Chondrocyte (in vitro differentiated cells): Measurements from ENCODE around the gene HSH2D. TPM values are rescaled to one million over a fixed set of nuclear protein-coding genes. Genes with fewer than 3 reads are reported as not detected.
"Not testable (repeated sequence)": the region's sequence is repeated elsewhere in the genome, so short reads cannot be mapped to it uniquely, and the experiment has no call there.

Source experiments
- DNase-seq: peaks from one replicate; pipeline ENCODE4 v3.0.0; 2021; ENCODE audit warnings: mixed read lengths, low spot score
- H3K27ac Mint-ChIP-seq: one replicate; pipeline ENCODE4 v1.8.0; 2021; ENCODE audit warnings: mild to moderate bottlenecking, moderate library complexity, mixed read lengths; ENCODE audit not compliant: unreplicated experiment
- H3K27me3 Mint-ChIP-seq: 2 replicates; pipeline ENCODE4 v1.8.0; 2021; ENCODE audit warnings: low read depth, mixed read lengths
- H3K36me3 Mint-ChIP-seq: 2 replicates; pipeline ENCODE4 v1.8.0; 2021; ENCODE audit warnings: low read depth, mixed read lengths
- H3K4me1 Mint-ChIP-seq: 2 replicates; pipeline ENCODE4 v1.8.0; 2021; ENCODE audit warnings: low read depth, mild to moderate bottlenecking, mixed read lengths
- H3K4me3 Mint-ChIP-seq: one replicate; pipeline ENCODE4 v1.8.0; 2021; ENCODE audit warnings: mild to moderate bottlenecking, moderate library complexity, mixed read lengths; ENCODE audit not compliant: unreplicated experiment
- H3K9me3 Mint-ChIP-seq: 2 replicates; pipeline ENCODE4 v1.8.0; 2021; ENCODE audit warnings: low read depth, mixed read lengths
- total RNA-seq: library from RNA; stranded (reverse); gene quantifications from 3 replicates; pipeline ENCODE4 v1.2.1, GENCODE V29; 2021
- TF ChIP-seq, protein P1 (sequence below): fragments of 200-600 bp; sonication (generic); IDR thresholded peaks from 2 replicates; pipeline ENCODE4 v1.5.0; 2021; ENCODE audit warnings: antibody characterized with exemption, mild to moderate bottlenecking, moderate library complexity

HSH2D gene
- total RNA-seq, 1 donor from 2014 or later = not detected

DNA sequence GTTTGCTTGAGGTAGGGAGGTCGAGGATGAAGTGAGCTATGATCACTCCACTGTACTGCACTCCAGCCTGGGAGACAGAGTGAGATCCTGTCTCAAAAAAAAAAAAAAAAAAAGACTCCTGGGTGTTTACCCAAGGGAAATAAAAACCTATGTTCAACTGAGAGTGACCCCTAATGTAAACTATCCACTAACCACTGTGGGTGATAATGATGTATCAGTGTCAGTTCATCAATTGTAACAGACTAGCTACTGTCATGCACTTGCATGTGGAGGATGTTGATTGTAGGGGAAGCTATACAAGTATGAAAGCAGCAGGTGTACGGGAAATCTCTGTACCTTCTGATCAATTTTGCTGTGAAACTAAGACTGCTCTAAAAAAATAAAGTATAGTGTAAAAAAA lies 32.5 kb downstream of the HSH2D start:
- peaks cover 5% of the 10 kb centered on the region for H3K9me3 Mint-ChIP-seq
- H3K36me3 Mint-ChIP-seq = peaks cover 1% of the 10 kb centered on the region
- TF ChIP-seq, protein P1, sequence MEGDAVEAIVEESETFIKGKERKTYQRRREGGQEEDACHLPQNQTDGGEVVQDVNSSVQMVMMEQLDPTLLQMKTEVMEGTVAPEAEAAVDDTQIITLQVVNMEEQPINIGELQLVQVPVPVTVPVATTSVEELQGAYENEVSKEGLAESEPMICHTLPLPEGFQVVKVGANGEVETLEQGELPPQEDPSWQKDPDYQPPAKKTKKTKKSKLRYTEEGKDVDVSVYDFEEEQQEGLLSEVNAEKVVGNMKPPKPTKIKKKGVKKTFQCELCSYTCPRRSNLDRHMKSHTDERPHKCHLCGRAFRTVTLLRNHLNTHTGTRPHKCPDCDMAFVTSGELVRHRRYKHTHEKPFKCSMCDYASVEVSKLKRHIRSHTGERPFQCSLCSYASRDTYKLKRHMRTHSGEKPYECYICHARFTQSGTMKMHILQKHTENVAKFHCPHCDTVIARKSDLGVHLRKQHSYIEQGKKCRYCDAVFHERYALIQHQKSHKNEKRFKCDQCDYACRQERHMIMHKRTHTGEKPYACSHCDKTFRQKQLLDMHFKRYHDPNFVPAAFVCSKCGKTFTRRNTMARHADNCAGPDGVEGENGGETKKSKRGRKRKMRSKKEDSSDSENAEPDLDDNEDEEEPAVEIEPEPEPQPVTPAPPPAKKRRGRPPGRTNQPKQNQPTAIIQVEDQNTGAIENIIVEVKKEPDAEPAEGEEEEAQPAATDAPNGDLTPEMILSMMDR = no peak

DNA sequence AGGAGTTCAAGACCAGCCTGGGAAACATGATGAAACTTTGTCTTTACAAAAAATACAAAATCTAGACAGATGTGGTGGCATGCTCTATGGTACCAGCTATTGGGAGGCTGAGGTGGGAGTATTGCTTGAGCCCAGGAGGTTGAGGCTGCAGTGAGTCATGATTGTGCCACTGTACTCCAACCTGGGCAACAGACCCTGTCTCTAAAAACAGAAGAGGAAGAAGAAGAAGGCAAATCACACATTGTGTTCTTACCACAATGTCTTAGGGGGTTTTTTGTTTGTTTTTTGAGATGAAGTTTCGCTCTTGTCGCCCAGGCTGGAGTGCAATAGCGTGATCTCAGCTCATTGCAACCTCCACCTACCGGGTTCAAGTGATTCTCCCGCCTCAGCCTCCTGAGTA lies 35.4 kb downstream of the HSH2D start:
- DNase-seq, H3K27me3 Mint-ChIP-seq, H3K9me3 Mint-ChIP-seq, H3K4me3 Mint-ChIP-seq, H3K36me3 Mint-ChIP-seq, H3K27ac Mint-ChIP-seq: not testable (repeated sequence)
- peaks cover 16% of the 10 kb centered on the region for H3K4me1 Mint-ChIP-seq

More for the DNA sequence above, 32.5 kb downstream of the HSH2D start:
- no peak for DNase-seq
- Mint-ChIP-seq H3K27ac (no peak overlapping the region), H3K4me3 (no peak overlapping the region), H3K27me3 (no peaks in the 10 kb centered on the region), H3K4me1 (peaks cover 22% of the 10 kb centered on the region)

DNA sequence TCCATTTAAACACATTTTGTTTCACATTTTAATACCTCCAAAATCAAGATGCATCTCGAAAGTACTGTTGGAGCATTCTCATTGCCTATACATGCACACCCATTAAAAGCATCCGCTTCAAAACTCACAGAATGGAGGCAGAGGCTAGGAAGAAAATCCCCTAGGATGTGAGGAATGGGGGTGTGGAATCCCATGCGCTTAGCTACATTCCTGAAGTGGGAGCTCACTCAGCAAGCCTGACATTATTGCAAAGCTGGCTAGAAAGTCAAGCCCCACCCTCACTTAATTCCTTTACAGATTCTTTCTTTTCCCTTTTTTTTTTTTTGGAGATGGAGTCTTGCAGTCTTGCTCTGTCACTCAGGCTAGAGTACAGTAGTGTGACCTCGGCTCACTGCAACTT lies 37.1 kb downstream of the HSH2D start:
- Mint-ChIP-seq H3K36me3 (no peaks in the 10 kb centered on the region), H3K27me3 (no peaks in the 10 kb centered on the region), H3K4me3 (no peak overlapping the region), H3K9me3 (no peaks in the 10 kb centered on the region), H3K4me1 (peaks cover 22% of the 10 kb centered on the region), H3K27ac (peak overlapping the region; percentile 89)
- DNase-seq = no peak
- TF ChIP-seq, protein P1 = no peak

DNA sequence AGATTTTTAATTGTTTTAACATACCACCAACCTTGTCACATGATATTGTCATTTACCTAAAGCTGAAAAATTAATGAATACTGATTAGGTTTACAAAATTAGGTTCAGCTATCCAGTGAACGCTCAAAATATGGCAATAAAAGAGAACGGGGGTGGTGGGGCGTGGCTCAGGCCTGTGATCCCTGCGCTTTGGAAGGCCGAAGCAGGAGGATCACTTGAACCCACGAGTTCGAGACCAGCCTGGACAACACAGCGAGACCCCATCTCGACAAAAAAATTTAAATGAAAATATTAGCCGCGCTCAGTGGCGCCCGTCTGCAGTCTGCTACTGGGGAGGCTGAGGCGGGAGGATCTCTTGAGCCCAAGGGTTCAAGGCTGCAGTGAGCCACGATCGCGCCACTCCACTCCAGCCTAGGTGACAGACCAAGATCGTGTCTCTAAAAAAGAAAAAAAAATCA lies 41.2 kb downstream of the HSH2D start:
- Mint-ChIP-seq H3K27ac (no peak overlapping the region), H3K4me3 (peak overlapping the region; percentile 94), H3K4me1 (peaks cover 39% of the 10 kb centered on the region), H3K9me3 (no peaks in the 10 kb centered on the region), H3K36me3 (peaks cover 4% of the 10 kb centered on the region), H3K27me3 (no peaks in the 10 kb centered on the region)
- no peak for DNase-seq
- TF ChIP-seq, protein P1 = no peak

DNA sequence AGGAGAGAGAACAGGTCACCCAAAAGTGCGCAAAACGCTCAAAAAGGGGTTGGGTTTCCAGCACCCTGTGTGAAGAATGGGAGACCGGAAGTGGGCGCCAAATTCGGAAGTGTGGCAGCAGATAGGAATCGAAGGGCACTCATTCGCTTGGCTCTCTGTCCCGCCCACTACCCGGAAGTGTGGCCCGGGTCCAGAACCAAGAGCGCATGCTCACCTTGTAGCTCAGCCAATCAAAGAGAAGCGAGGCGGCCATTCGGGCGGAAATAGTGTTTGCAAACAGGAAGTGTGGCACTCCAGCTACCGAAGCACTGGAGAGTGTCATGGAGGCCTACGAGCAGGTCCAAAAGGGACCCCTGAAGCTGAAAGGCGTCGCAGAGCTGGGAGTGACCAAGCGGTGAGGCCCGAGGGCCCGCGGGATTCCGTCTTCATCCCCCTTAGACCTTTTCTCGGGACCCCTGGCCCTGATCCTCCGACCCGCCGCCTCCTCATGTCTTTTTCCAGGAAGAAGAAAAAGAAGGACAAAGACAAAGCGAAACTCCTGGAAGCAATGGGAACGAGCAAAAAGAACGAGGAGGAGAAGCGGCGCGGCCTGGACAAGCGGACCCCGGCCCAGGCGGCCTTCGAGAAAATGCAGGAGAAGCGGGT lies 41.8 kb downstream of the HSH2D start, which contains the start of gene FAM32A:
Gene FAM32A, plus strand, starts transcription at position 288 of the 645 bp plus-strand sequence. Its CDS starts 33 bp downstream, at position 321.
- Mint-ChIP-seq H3K9me3 (no peaks in the 10 kb centered on the region), H3K36me3 (peaks cover 6% of the 10 kb centered on the region), H3K27ac (peak within 1 kb of the TSS; percentile 96), H3K27me3 (no peaks in the 10 kb centered on the region), H3K4me3 (peak within 1 kb of the TSS; percentile 94), H3K4me1 (peaks cover 35% of the 10 kb centered on the region)
- TF ChIP-seq, protein P1 = no peak
- DNase-seq = peak; percentile 99

DNA sequence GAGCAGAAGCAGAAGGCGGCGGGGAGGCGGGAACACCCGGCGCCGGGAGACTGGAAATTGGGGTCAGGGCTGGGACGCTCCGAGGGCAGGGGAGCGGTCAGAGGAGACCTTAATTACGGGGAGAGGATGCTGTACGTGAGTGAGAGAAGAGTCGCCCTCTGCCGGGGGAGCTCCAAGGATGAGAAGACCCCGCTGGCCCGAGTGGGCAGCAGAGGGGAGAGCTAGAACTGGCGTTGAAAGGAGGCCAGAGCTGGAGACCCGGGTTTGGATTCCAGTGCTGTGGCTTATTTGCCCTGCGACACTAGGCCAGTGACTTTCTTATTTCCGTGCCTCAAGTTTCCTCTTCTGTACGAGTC lies 42.3 kb downstream of the HSH2D start:
- no peak for DNase-seq
- Mint-ChIP-seq H3K27me3 (no peaks in the 10 kb centered on the region), H3K9me3 (no peaks in the 10 kb centered on the region), H3K27ac (peak overlapping the region; percentile 96), H3K36me3 (peaks cover 9% of the 10 kb centered on the region), H3K4me1 (peaks cover 30% of the 10 kb centered on the region), H3K4me3 (peak overlapping the region; percentile 94)
- TF ChIP-seq, protein P1 = peak; percentile 80
